Measurements from ENCODE around the gene GASK1B. TPM values are rescaled to one million over a fixed set of nuclear protein-coding genes. Genes with fewer than 3 reads are reported as not detected.

The GASK1B gene
- total RNA-seq, 1 donor from 2014 or later, result 0.07 TPM

- Mint-ChIP-seq H3K4me1 (ENCODE audit: low read depth, unreplicated experiment) (no peaks in the 10 kb centered on the region), H3K27me3 (ENCODE audit: unreplicated experiment) (peaks cover 6% of the 10 kb centered on the region), H3K27ac (ENCODE audit: unreplicated experiment) (no peak overlapping the region), H3K36me3 (ENCODE audit: unreplicated experiment) (no peaks in the 10 kb centered on the region), H3K4me3 (ENCODE audit: unreplicated experiment) (no peak overlapping the region), H3K9me3 (ENCODE audit: unreplicated experiment) (no peaks in the 10 kb centered on the region)
- DNase-seq, result no peak
- TF ChIP-seq CTCF (IDR thresholded peaks at IDR 0.05; ENCODE audit: partially characterized antibody, unreplicated experiment), result no peak
Observed at GRCh38 chr4:158155656-158156356, 17.0 kb downstream of the GASK1B start.

GRCh38 chr4:158147151-158147550 is 25.7 kb downstream of the GASK1B start:
- Mint-ChIP-seq H3K36me3 (ENCODE audit: unreplicated experiment) (no peaks in the 10 kb centered on the region), H3K4me3 (ENCODE audit: unreplicated experiment) (no peak overlapping the region), H3K4me1 (ENCODE audit: low read depth, unreplicated experiment) (no peaks in the 10 kb centered on the region), H3K27ac (ENCODE audit: unreplicated experiment) (no peak overlapping the region), H3K9me3 (ENCODE audit: unreplicated experiment) (no peaks in the 10 kb centered on the region), H3K27me3 (ENCODE audit: unreplicated experiment) (peaks cover 5% of the 10 kb centered on the region)
- no peak for DNase-seq
- TF ChIP-seq CTCF (IDR thresholded peaks at IDR 0.05; ENCODE audit: partially characterized antibody, unreplicated experiment), result no peak

- Mint-ChIP-seq H3K4me1 (ENCODE audit: low read depth, unreplicated experiment) (no peaks in the 10 kb centered on the region), H3K27me3 (ENCODE audit: unreplicated experiment) (peaks cover 4% of the 10 kb centered on the region), H3K4me3 (ENCODE audit: unreplicated experiment) (no peak overlapping the region), H3K9me3 (ENCODE audit: unreplicated experiment) (no peaks in the 10 kb centered on the region), H3K36me3 (ENCODE audit: unreplicated experiment) (no peaks in the 10 kb centered on the region), H3K27ac (ENCODE audit: unreplicated experiment) (no peak overlapping the region)
- TF ChIP-seq CTCF (IDR thresholded peaks at IDR 0.05; ENCODE audit: partially characterized antibody, unreplicated experiment), result no peak
- DNase-seq, result no peak
Observed at GRCh38 chr4:158146736-158147135, 26.1 kb downstream of the GASK1B start.

- no peaks in the 10 kb centered on the region for H3K9me3 Mint-ChIP-seq (ENCODE audit: unreplicated experiment)
- H3K36me3 Mint-ChIP-seq (ENCODE audit: unreplicated experiment), result no peaks in the 10 kb centered on the region
- no peaks in the 10 kb centered on the region for H3K4me1 Mint-ChIP-seq (ENCODE audit: low read depth, unreplicated experiment)
- no peak for TF ChIP-seq CTCF (IDR thresholded peaks at IDR 0.05; ENCODE audit: partially characterized antibody, unreplicated experiment)
- H3K27me3 Mint-ChIP-seq (ENCODE audit: unreplicated experiment), result no peaks in the 10 kb centered on the region
- H3K4me3 Mint-ChIP-seq (ENCODE audit: unreplicated experiment), result no peak overlapping the region
- DNase-seq, result no peak
- no peak overlapping the region for H3K27ac Mint-ChIP-seq (ENCODE audit: unreplicated experiment)
Observed at GRCh38 chr4:158139086-158139485, 33.7 kb downstream of the GASK1B start.

- no peaks in the 10 kb centered on the region for H3K27me3 Mint-ChIP-seq (ENCODE audit: unreplicated experiment)
- H3K27ac Mint-ChIP-seq (ENCODE audit: unreplicated experiment), result no peak overlapping the region
- no peaks in the 10 kb centered on the region for H3K36me3 Mint-ChIP-seq (ENCODE audit: unreplicated experiment)
- H3K4me1 Mint-ChIP-seq (ENCODE audit: low read depth, unreplicated experiment), result no peaks in the 10 kb centered on the region
- DNase-seq, result no peak
- H3K9me3 Mint-ChIP-seq (ENCODE audit: unreplicated experiment), result no peaks in the 10 kb centered on the region
- no peak for TF ChIP-seq CTCF (IDR thresholded peaks at IDR 0.05; ENCODE audit: partially characterized antibody, unreplicated experiment)
- no peak overlapping the region for H3K4me3 Mint-ChIP-seq (ENCODE audit: unreplicated experiment)
Observed at GRCh38 chr4:158134222-158134621, 38.6 kb downstream of the GASK1B start.
